Activated CD4-positive, alpha-beta T cell treated with anti-CD3 and anti-CD28 coated beads for 4 hours (primary cell): Measurements from ENCODE around the gene SLC39A11.
"Not testable (repeated sequence)": the region's sequence is repeated elsewhere in the genome, so short reads cannot be mapped to it uniquely, and the experiment has no call there.

Experiments
- DNase-seq, 2 donors: peaks; one replicate each; pipeline ENCODE4 v3.0.0-alpha.2; 2020

The SLC39A11 gene

GRCh38 chr17:73069841-73070240 lies 22.6 kb downstream of the SLC39A11 start:
- no peak for DNase-seq

- no peak for DNase-seq
Measured at GRCh38 chr17:73069164-73069770, 23.2 kb downstream of the SLC39A11 start.

GRCh38 chr17:73068322-73069153 lies 23.9 kb downstream of the SLC39A11 start:
- DNase-seq, result no peak

GRCh38 chr17:73067699-73068098 lies 24.8 kb downstream of the SLC39A11 start:
- not testable (repeated sequence) for DNase-seq

- DNase-seq, result no peak
Measured at GRCh38 chr17:73067075-73067474, 25.4 kb downstream of the SLC39A11 start.

- no peak for DNase-seq
Measured at GRCh38 chr17:73066148-73066884, 26.2 kb downstream of the SLC39A11 start.

GRCh38 chr17:73065376-73065775 lies 27.1 kb downstream of the SLC39A11 start:
- DNase-seq, result no peak

GRCh38 chr17:73064084-73064938 lies 28.2 kb downstream of the SLC39A11 start:
- no peak for DNase-seq

GRCh38 chr17:73062726-73063125 lies 29.8 kb downstream of the SLC39A11 start:
- DNase-seq, result no peak

GRCh38 chr17:73061161-73061560 lies 31.3 kb downstream of the SLC39A11 start:
- DNase-seq, result no peak

GRCh38 chr17:73060721-73061120 lies 31.8 kb downstream of the SLC39A11 start:
- no peak for DNase-seq

- not testable (repeated sequence) for DNase-seq
Measured at GRCh38 chr17:73059713-73060112, 32.8 kb downstream of the SLC39A11 start.

- no peak for DNase-seq
Measured at GRCh38 chr17:73058022-73058421, 34.5 kb downstream of the SLC39A11 start.

GRCh38 chr17:73057196-73057595 lies 35.3 kb downstream of the SLC39A11 start:
- no peak for DNase-seq

GRCh38 chr17:73052923-73053322 lies 39.6 kb downstream of the SLC39A11 start:
- no peak for DNase-seq

- DNase-seq, result no peak
Measured at GRCh38 chr17:73050797-73051196, 41.7 kb downstream of the SLC39A11 start.

GRCh38 chr17:73048170-73048569 lies 44.3 kb downstream of the SLC39A11 start:
- DNase-seq, result no peak

GRCh38 chr17:73045724-73046123 lies 46.8 kb downstream of the SLC39A11 start:
- no peak for DNase-seq

- DNase-seq, result no peak
Measured at GRCh38 chr17:73043686-73044581, 48.6 kb downstream of the SLC39A11 start.

- DNase-seq, result no peak
Measured at GRCh38 chr17:73042809-73043685, 49.4 kb downstream of the SLC39A11 start.

GRCh38 chr17:73042225-73042624 lies 50.3 kb downstream of the SLC39A11 start:
- no peak for DNase-seq
